Right lobe of liver (tissue), 4 donors: ENCODE results near the gene AQP12A.

ENCODE experiments used
- CTCF ChIP-seq, 4 donors: fragments of 200-600 bp in 3 of 4; fragments of 450-650 bp in 1 of 4; IDR thresholded peaks; one replicate each; pipeline versions ENCODE4 v1.5.1 to v1.8.0; 2016 to 2022; ENCODE audit warnings: antibody characterized with exemption in 4 of 4, mild to moderate bottlenecking in 2 of 4
- POLR2A ChIP-seq: fragments of 450-650 bp; IDR thresholded peaks from one replicate; pipeline ENCODE4 v1.6.1; 2017; ENCODE audit warnings: antibody characterized with exemption, mild to moderate bottlenecking
- donor health status: DM: no; HTN: no; CAD: no.
- donor health status: DM: no; HTN: no; CAD: no.
- donor health status: DM: no; HTN: yes; CAD: no.

- TF ChIP-seq POLR2A (no peak), CTCF (IDR thresholded peaks at IDR 0.05) (no peak)
Measured at GRCh38 chr2:240646900-240647502, 44.7 kb upstream of the AQP12A start.
